Islet of Langerhans (tissue), 1 donor: ENCODE results near the gene SLC39A11.
"Not testable (repeated sequence)": the region's sequence is repeated elsewhere in the genome, so short reads cannot be mapped to it uniquely, and the experiment has no call there.

ENCODE experiments used
- FAIRE-seq: peaks from one replicate; lab custom pipeline; 2011; peaks lifted over from hg19 to GRCh38; lab: Jason Lieb, UNC

SLC39A11 gene

GRCh38 chr17:72946696-72947095, 145.8 kb downstream of the SLC39A11 start:
- FAIRE-seq: no peak

- FAIRE-seq: no peak
Measured at GRCh38 chr17:72946156-72946555, 146.3 kb downstream of the SLC39A11 start.

- peak; percentile 81 for FAIRE-seq
Measured at GRCh38 chr17:72945473-72945872, 147.0 kb downstream of the SLC39A11 start.

- no peak for FAIRE-seq
Measured at GRCh38 chr17:72943826-72944689, 148.4 kb downstream of the SLC39A11 start.

GRCh38 chr17:72942579-72942978, 149.9 kb downstream of the SLC39A11 start:
- no peak for FAIRE-seq

GRCh38 chr17:72940496-72940895, 152.0 kb downstream of the SLC39A11 start:
- no peak for FAIRE-seq

- no peak for FAIRE-seq
Measured at GRCh38 chr17:72938482-72938881, 154.0 kb downstream of the SLC39A11 start.

GRCh38 chr17:72937707-72938106, 154.8 kb downstream of the SLC39A11 start:
- no peak for FAIRE-seq

GRCh38 chr17:72937254-72937653, 155.2 kb downstream of the SLC39A11 start:
- FAIRE-seq: not testable (repeated sequence)

- no peak for FAIRE-seq
Measured at GRCh38 chr17:72935984-72936383, 156.5 kb downstream of the SLC39A11 start.

- no peak for FAIRE-seq
Measured at GRCh38 chr17:72934927-72935326, 157.6 kb downstream of the SLC39A11 start.

- no peak for FAIRE-seq
Measured at GRCh38 chr17:72931635-72932034, 160.9 kb downstream of the SLC39A11 start.

GRCh38 chr17:72931163-72931562, 161.3 kb downstream of the SLC39A11 start:
- FAIRE-seq: no peak

GRCh38 chr17:72930031-72930430, 162.5 kb downstream of the SLC39A11 start:
- no peak for FAIRE-seq

- FAIRE-seq: no peak
Measured at GRCh38 chr17:72928454-72929136, 163.9 kb downstream of the SLC39A11 start.

GRCh38 chr17:72927760-72928159, 164.7 kb downstream of the SLC39A11 start:
- no peak for FAIRE-seq

GRCh38 chr17:72927146-72927545, 165.3 kb downstream of the SLC39A11 start:
- FAIRE-seq: no peak

GRCh38 chr17:72926171-72926570, 166.3 kb downstream of the SLC39A11 start:
- FAIRE-seq: no peak

GRCh38 chr17:72924196-72924595, 168.3 kb downstream of the SLC39A11 start:
- no peak for FAIRE-seq

GRCh38 chr17:72922219-72922618, 170.3 kb downstream of the SLC39A11 start:
- FAIRE-seq: no peak

- FAIRE-seq: no peak
Measured at GRCh38 chr17:72921347-72922054, 171.0 kb downstream of the SLC39A11 start.

- FAIRE-seq: no peak
Measured at GRCh38 chr17:72920513-72920912, 172.0 kb downstream of the SLC39A11 start.

- no peak for FAIRE-seq
Measured at GRCh38 chr17:72916991-72917390, 175.5 kb downstream of the SLC39A11 start.
